IPS-NIHi7 (cell line): ENCODE results near the gene RALGPS1.
"Not testable (repeated sequence)": the region's sequence is repeated elsewhere in the genome, so short reads cannot be mapped to it uniquely, and the experiment has no call there.

Experiments
- DNase-seq: peaks from one replicate; pipeline ENCODE4 v3.0.0; 2012; ENCODE audit warnings: mixed read lengths; ENCODE audit errors: extremely low spot score

The RALGPS1 gene

GRCh38 chr9:126986506-126986951 is 71.9 kb downstream of the RALGPS1 start:
- no peak for DNase-seq

DNA sequence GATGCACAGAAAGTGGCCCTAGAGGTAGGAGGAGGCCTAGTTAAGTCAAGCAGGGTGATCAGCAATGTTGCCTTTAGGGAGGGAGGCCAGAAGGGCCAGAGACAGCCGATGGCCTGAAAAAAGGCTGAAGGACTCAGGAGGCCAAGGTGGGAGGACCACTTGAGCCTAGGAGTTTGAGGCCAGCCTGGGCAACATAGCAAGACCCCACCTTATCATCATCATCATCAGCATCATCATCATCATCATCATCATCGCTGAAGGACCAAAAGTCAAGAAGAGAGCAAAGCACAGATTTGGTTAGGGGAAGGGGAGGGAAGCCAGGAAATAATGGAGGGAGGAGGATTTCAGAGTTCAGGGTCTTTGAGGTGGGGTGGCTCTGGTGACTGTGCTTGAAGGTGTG is 74.3 kb downstream of the RALGPS1 start:
- DNase-seq, result no peak

DNA sequence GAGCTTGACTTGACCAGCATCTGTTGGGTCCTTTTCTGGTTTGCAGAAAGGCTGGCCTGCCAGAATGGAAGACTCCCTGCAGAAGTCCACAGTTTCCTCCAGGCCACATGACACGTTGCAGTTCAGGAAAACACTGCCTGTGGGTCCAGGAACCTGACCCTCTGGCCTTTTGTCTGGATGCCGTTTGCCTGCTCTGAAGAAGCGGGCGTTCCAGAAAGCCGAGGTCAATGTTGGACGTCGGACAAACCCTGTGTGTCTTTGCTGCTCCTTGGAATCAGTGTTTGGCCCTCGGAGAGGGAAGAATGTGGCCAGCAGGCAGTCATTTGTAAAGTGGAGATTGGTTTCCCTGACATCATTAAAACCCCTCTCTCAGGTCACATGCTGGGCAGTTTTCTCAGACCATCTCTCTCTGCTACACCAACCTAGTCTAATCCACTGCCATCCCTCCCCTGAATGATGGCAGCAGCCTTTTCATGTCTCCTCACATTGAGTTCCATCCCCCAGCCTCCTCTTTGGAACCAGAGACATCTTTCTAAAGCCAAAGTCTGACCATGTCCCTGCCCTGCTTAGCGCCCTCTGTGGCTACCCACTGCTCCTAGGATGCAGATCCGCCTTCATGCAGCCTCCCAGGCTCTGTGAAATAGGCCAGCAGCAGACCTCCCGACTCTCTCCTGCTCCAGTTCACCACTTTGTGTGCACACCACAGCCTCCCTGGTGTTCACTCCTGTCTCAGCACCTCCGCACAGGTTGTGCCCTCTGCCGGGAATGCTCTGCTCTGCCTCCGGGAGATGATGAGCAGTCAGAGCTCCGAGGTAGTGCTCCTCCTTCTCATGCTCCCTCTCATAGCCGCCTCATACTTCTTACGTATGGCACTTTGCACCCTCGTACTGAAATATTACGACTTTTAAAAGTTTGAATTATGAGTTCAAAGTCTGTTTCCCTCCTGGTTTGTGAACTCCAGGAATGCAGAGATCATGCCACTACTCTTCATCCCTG is 75.6 kb downstream of the RALGPS1 start:
- DNase-seq, result peak; percentile 48

DNA sequence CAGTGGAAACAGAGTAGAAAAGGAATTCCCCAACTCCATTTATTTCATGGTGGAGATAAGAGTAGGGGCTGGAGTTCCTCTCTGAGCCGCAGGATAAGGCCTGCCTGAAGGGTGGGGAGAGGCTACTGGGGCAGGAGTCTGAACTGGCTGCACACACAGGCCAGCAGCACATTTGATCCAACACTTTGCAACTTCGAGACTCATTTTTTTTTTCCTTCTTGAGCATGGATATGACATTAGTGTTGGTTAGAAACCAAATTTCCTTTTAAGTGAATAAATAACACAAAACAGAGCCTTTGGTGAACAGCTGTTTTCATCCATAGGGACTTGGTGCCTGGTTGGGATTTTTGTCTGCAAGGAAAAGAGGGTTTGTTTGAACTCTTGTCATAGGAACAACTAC is 76.6 kb downstream of the RALGPS1 start:
- DNase-seq, result no peak

DNA sequence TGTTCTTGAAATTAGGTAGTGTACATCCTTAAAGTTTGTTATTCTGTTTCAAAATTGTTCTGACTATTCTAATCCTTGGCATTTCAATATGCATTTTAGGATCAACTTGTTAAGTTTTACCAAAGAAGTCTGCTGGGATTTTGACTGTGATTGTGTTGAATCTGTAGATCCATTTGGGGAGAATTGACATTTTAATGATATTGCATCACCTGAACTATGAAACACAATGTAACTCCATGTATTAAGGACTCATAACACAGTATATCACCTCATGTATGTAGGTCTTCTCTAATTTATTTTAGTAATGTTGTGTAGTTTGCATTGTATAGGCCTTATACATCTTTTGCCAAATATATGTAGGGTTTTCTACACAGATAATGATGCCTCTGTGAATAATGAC is 77.8 kb downstream of the RALGPS1 start:
- no peak for DNase-seq

DNA sequence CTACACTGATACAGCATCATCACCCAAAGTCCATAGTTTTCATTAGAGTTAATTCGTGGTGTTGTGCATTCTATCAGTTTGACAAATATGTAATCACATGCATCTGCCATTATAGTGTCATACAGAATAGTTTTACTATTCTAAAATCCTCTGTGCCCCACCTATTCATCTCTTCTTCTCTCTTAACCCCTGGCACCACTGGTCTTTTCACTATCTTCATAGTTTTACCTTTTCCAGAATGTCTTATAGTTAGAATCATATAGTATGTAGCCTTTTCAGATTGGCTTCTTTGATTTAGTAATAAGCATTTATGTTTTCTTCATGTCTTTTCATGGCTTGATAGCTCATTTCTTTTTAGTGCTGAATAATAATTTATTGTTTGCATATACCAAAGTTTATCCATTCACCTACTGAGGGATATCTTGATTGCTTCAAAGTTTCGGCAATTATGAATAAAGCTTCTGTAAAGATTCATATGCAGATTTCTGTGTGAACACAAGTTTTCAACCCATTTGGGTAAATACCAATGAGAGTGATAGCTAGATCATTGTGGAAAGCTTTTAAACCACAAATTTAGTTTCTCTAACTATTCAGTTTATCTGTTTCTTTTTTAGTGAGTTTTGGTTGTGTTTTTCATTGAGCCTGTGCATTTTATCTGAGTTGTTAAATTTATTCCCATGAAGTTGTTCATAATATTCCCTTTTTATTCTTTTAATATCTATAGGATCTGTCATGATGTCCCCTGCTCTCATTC is 84.9 kb downstream of the RALGPS1 start:
- no peak for DNase-seq

DNA sequence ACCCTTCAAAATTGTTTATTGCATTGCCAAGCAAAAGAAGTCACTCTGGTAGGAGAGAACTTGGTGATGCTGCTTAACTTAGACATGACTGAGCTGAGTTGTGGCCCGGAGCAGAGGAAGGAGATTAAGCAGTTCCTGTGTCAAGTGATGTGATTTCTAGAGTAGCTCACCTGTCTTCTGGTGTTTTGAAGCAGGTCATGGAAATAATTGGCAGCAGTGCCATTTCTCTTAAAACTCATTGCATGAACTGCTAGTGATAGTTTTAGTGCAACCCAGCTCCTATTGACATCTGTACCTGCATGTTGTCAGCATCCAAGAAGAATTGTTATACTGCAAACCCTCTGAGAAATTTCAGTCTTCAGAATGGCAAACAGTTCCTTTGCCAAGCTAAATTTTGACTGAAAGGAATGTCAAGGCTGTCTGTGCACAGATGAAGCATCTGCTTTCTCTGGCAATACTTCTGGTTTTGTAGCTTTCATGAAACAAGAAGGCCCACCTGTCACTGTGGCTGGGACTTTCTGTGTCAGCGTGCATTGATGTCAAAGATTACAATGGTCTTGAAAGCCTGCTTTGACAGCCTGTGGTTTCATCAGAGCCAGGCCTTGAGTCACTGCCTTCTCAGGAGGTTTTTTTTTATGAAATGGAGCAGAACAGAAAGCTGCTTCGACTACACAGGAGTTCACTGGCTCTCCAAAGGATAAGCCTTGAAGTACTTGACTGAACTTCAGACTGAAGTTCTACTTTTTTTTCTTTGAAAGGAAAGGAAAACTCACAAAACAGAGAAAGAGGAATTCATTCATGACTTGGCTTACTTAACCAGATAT is 90.6 kb downstream of the RALGPS1 start:
- DNase-seq, result no peak

DNA sequence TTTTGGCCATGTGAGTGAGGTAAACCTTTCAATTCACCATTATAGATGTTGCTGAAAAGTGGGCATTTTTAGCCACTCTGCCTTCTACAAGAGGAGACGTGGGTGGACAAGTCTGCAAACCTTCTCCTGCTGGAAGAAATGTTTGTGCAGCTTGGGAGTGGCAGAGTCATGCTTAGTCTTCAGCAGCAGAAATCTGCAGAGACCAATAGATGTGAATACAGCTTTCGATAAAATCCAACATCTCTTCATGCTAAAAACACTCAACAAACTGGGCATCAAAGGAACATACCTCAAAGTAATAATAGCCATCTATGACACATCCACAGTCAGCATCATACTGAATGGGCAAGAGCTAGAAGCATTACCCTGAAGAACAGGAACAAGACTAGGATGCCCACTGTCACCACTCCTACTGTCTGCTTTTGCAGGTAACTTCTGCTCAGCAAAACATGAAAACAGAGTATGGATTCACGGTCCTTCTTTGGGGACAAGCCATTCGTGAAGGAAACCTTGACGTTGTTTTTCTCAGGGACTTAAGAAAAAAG is 91.3 kb downstream of the RALGPS1 start:
- no peak for DNase-seq

DNA sequence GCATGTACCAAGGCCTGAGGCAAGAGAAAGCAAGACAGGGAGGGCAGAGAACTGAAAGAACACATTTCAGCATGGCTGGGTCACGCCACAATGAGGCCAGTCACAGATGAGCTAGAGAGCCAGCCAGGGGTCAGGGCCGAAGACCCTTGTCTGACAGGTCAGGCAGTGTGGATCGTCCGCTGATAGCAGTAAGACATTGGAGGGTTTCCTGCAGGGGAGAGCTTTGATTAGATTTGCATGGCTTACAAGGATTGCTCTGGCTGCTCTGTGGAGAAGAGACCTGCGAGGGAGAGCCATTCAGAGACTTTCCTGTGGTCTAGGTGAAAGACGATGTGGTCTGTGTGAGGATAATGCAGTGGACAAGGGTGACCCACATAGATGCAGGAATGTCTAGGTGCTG is 93.1 kb downstream of the RALGPS1 start:
- peak; percentile 7 for DNase-seq

DNA sequence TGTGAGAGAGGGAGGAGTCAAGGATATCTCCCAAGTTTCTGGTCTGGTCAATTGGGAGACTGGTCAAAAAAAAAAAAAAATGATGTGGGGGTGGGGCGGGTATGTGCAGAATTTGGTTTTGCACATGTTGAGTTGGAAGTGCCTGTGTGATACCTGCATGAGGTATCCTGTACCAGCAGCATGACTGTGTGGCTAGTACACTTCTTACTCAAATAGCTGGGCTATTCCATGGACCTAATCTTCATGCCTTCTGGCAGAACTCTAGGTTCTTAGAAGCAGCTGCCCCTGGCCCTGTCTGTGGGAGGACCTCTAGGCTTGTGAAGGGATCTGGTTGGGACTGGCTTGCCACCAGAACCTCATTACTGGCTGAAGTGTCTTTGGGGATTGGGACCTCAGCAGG is 93.5 kb downstream of the RALGPS1 start:
- DNase-seq, result peak; percentile 6

GRCh38 chr9:127011772-127012171 is 97.2 kb downstream of the RALGPS1 start:
- DNase-seq, result no peak

DNA sequence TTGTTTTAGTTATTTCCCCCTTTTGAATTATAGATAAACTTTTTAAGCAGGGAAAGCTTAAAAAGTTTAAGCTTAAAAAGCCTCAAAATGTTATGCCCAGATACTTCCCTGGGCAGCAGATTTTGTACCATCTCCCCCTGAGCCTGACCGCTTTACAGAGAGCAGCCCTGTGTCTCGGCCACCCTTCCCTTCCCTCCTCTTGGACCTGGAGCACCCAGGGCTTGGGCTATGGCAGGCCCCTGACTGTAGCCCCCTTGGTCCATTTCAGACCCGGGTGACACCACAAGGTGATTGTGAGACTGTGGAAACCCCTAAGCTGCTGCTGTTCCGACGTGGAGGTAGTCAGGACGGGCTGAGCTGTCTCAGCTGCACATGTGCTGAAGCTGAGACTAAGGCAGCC is 97.7 kb downstream of the RALGPS1 start:
- no peak for DNase-seq

GRCh38 chr9:127013597-127013996 is 99.0 kb downstream of the RALGPS1 start:
- DNase-seq, result no peak

DNA sequence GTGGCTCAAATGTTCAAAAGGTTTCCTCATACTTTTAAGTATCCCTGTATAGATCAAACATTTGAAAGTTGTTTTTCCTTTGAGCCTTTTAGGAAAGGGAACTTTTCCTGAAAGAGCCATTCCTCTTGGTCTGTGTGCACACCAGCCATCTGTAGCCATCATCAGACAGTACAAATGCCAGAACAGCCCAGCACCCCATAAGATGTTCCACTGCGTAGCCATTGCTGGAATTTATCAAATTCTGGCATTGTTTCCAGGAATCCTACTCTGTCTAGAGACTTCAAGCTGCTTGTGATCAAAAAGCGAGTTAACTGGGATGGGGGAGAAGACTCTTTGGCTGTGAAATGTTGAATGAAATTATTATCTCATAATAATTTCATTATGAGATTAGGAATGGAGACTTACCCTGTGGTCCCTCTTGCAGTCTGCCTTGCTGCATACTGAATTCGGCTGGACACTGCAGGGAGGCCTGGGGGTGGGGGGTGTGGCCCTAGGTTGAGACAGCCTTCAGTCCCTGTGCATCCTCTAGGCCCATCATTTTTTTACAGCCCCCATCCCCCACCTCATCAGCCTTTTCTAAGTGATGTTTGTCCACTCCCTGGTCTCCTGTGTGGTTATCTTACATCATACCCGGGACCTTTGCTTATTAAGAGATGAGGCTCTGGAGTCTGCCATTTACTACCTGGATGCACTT is 99.8 kb downstream of the RALGPS1 start:
- no peak for DNase-seq

GRCh38 chr9:127014910-127015540 is 100.4 kb downstream of the RALGPS1 start:
- DNase-seq, result no peak

DNA sequence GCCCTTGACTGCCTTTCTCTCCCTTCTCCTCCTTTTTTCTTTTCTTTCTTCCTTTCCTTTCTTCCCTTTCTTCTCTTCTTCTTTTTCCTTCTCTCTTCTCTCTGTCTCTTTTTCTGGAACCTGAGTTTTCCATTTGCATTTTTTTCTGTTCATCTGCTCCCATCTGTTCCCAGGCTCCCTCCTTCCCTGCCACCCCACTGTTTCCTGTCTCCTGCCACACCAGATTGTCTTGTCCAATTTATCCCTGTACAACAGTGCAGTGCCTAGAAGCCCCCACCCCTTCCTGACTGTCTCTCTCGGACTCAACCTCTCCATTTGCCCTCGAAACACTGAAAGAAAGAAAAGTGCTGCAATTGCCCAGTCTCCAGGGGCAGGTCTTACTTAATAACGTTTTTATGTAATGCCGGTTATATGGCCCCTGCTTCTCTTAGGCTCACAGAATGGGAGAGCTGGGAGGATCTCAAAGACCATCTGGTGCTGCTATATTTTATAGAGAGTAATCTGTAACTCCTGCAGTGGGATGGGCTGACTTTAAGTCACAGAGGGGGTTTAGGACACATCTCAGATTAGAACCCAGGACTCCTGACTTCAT is 101.4 kb downstream of the RALGPS1 start:
- DNase-seq, result no peak

DNA sequence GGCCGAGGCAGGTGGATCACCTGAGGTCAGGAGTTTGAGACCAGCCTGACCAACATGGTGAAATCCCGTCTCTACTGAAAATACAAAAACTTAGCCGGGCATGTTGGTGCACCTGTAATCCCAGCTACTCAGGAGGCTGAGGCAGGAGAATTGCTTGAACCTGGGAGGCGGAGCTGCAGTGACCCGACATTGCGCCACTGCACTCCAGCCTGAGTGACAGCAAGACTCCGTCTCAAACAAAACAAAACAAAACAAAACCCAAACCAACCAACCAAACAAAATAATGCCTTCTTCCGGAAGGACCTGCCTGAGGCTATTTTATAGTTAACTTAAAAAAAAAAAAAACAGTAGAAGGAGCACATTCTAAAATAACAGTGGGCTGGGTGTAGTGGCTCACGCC is 103.4 kb downstream of the RALGPS1 start:
- DNase-seq, result not testable (repeated sequence)

DNA sequence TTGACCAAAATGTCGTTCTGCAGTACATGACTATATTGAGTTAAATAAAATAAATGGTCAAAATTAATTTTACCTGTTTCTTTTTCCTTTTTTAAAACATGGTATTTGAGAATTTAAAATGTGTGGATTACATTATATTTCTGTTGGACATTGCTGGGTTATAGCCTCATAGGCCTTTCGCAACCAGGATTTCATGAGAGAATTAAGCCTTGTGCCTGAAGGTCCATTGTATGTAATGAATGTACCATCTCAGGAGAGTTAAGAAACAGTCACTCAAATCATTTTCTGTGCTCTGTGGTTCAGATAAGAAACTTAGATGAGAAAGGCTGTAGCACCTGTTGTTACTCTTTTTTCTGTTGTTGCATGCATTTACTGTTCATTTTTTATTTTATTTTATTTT is 104.4 kb downstream of the RALGPS1 start:
- no peak for DNase-seq

GRCh38 chr9:127020036-127020801 is 105.6 kb downstream of the RALGPS1 start:
- no peak for DNase-seq

DNA sequence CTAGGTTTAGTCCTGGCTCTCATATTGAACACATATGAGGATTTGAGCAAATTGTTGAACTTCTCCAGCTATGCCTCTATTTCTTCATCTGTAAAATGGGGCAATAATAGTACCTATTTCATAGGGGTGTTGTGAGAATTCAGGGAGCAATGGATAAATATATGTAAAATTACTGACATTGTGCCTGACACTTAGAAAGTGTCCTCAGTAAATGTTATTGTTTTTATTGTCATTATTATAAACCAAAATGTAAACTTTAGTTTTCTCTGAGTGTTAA is 106.2 kb downstream of the RALGPS1 start:
- DNase-seq, result no peak
